GM10248 (cell line): ENCODE results near the gene PCDHA9.
"Not testable (repeated sequence)": the region's sequence is repeated elsewhere in the genome, so short reads cannot be mapped to it uniquely, and the experiment has no call there.

Experiments used
- CTCF ChIA-PET: fragments of 300-600 bp; sonication (Branson Sonifier 250); formaldehyde crosslinking; extraction: SDS; loops from one replicate; lab custom pipeline; 2021; ENCODE audit warnings: antibody characterized with exemption; lab: Yijun Ruan, JAX
- POLR2A ChIA-PET: fragments of 350-650 bp; sonication (Branson Sonifier 250); formaldehyde crosslinking; extraction: SDS; loops from one replicate; lab custom pipeline; 2020; ENCODE audit warnings: antibody characterized with exemption; lab: Yijun Ruan, JAX
- DNase-seq: peaks from one replicate; pipeline ENCODE4 v3.0.0; 2012; ENCODE audit errors: extremely low spot score
- CTCF ChIP-seq: IDR thresholded peaks from 2 replicates; pipeline ENCODE4 v1.5.1; 2012; ENCODE audit warnings: mild to moderate bottlenecking, low read depth; ENCODE audit errors: extremely low read depth, missing control alignments, control extremely low read depth

The PCDHA9 gene

GRCh38 chr5:140808889-140809291 is 39.3 kb upstream of the PCDHA9 start:
- ChIA-PET CTCF (no interaction called here), POLR2A (no interaction called here)
- no peak for TF ChIP-seq CTCF
- DNase-seq: no peak

GRCh38 chr5:140821375-140822280 is 26.6 kb upstream of the PCDHA9 start, which contains the start of gene PCDHA5:
TSS of gene PCDHA5 (plus strand) at chr5:140821613.
- CTCF ChIA-PET: no interaction called here
- no peak for DNase-seq
- POLR2A ChIA-PET: no interaction called here
- TF ChIP-seq CTCF: no peak

GRCh38 chr5:140822281-140822629 is 25.9 kb upstream of the PCDHA9 start:
- no peak for DNase-seq
- POLR2A ChIA-PET: no interaction called here
- TF ChIP-seq CTCF: no peak
- CTCF ChIA-PET: no interaction called here

GRCh38 chr5:140822969-140823368 is 25.2 kb upstream of the PCDHA9 start:
- CTCF ChIA-PET, DNase-seq, POLR2A ChIA-PET: not testable (repeated sequence)

GRCh38 chr5:140823475-140823874 is 24.7 kb upstream of the PCDHA9 start:
- no peak for DNase-seq
- TF ChIP-seq CTCF: no peak
- ChIA-PET CTCF (no interaction called here), POLR2A (no interaction called here)

GRCh38 chr5:140827704-140828361 is 20.3 kb upstream of the PCDHA9 start, which contains the start of gene PCDHA6:
TSS of gene PCDHA6 (plus strand) at chr5:140827960. CDS start at chr5:140828092, 132 bp downstream.
- CTCF ChIA-PET: interaction anchor here (1.2 kb wide), 1 partner anchor 11 kb away, joined by 4 read pairs; no protein-coding TSS in a partner anchor
- DNase-seq: no peak
- POLR2A ChIA-PET: no interaction called here
- TF ChIP-seq CTCF: no peak

GRCh38 chr5:140828362-140828737 is 19.8 kb upstream of the PCDHA9 start:
- ChIA-PET POLR2A (no interaction called here), CTCF (no interaction called here)

GRCh38 chr5:140829511-140830501 is 18.4 kb upstream of the PCDHA9 start:
- POLR2A ChIA-PET, CTCF ChIA-PET, DNase-seq: not testable (repeated sequence)

More at GRCh38 chr5:140828362-140828737, 19.8 kb upstream of the PCDHA9 start:
- TF ChIP-seq CTCF: no peak
- no peak for DNase-seq
